Upper lobe of right lung (tissue), 1 donor: ENCODE measurements around the gene PCA3. TPM values are rescaled to one million over a fixed set of nuclear protein-coding genes. Genes with fewer than 3 reads are reported as not detected.

Experiments used
- ATAC-seq: fragments of 200-7000 bp; cut with Tn5 transposase; one replicate; pipeline ENCODE4 v1.9.1; 2020; ENCODE audit warnings: mild to moderate bottlenecking, moderate library complexity
- DNase-seq: peaks from one replicate; pipeline ENCODE4 v3.0.0-alpha.2; 2020
- H3K27ac ChIP-seq: fragments of 200-600 bp; one replicate; pipeline ENCODE4 v1.8.0; 2022
- H3K27me3 ChIP-seq: fragments of 200-600 bp; one replicate; pipeline ENCODE4 v1.8.0; 2022; ENCODE audit warnings: mild to moderate bottlenecking
- H3K36me3 ChIP-seq: fragments of 200-600 bp; one replicate; pipeline ENCODE4 v1.8.0; 2022
- H3K4me1 ChIP-seq: fragments of 200-600 bp; one replicate; pipeline ENCODE4 v1.8.0; 2022
- H3K4me3 ChIP-seq: fragments of 200-600 bp; one replicate; pipeline ENCODE4 v1.8.0; 2022; ENCODE audit warnings: mild to moderate bottlenecking
- H3K9me3 ChIP-seq: fragments of 200-600 bp; one replicate; pipeline ENCODE4 v1.8.0; 2022
- intact Hi-C: fragments of 100-400 bp; cut with DNase I; formaldehyde crosslinking; loops from one replicate; pipeline ENCODE4 v1.11.0; 2022
- total RNA-seq: library from RNA; stranded (reverse); fragmentation: NEBNext Ultra II Directional; extraction: Animal tissue kit (Norgen Biotek cat#: 25700); gene quantifications from one replicate; pipeline ENCODE4 v1.2.1, GENCODE V29; 2021
- TF ChIP-seq, protein P1 (sequence below): fragments of 200-600 bp; IDR thresholded peaks from one replicate; pipeline ENCODE4 v1.8.0; 2022; ENCODE audit warnings: antibody characterized with exemption
- donor health status: DM: no; HTN: yes; CAD: no; lungs with severe emphysema.

PCA3 gene
- total RNA-seq, 1 donor from 2014 or later = not detected

DNA sequence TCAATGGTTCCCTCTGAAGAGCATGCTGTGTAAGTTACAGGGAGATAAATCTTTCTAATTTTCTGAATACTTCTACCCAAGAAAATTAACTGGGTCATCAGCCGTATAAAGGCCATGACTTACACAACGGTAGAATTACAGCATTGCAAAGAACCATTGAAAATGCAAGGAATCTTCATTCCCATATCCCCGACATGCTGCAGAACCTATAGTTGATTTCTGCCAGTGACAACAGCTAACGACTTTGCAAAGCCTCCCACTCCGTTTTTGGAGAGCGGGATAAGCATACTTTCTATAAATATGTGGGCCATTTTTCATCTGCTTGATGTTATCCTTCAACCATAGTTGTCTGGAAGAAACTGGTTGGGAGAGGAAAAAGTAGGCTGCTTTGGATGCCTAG lies 56.2 kb downstream of the PCA3 start:
- Histone ChIP-seq H3K4me1 (no peaks in the 10 kb centered on the region), H3K27me3 (no peaks in the 10 kb centered on the region), H3K27ac (no peak overlapping the region), H3K36me3 (no peaks in the 10 kb centered on the region), H3K4me3 (no peak overlapping the region), H3K9me3 (no peaks in the 10 kb centered on the region)
- DNase-seq (no peak), ATAC-seq (no peak)
- TF ChIP-seq, protein P1, sequence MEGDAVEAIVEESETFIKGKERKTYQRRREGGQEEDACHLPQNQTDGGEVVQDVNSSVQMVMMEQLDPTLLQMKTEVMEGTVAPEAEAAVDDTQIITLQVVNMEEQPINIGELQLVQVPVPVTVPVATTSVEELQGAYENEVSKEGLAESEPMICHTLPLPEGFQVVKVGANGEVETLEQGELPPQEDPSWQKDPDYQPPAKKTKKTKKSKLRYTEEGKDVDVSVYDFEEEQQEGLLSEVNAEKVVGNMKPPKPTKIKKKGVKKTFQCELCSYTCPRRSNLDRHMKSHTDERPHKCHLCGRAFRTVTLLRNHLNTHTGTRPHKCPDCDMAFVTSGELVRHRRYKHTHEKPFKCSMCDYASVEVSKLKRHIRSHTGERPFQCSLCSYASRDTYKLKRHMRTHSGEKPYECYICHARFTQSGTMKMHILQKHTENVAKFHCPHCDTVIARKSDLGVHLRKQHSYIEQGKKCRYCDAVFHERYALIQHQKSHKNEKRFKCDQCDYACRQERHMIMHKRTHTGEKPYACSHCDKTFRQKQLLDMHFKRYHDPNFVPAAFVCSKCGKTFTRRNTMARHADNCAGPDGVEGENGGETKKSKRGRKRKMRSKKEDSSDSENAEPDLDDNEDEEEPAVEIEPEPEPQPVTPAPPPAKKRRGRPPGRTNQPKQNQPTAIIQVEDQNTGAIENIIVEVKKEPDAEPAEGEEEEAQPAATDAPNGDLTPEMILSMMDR = no peak
- intact Hi-C loops = no loop called here

DNA sequence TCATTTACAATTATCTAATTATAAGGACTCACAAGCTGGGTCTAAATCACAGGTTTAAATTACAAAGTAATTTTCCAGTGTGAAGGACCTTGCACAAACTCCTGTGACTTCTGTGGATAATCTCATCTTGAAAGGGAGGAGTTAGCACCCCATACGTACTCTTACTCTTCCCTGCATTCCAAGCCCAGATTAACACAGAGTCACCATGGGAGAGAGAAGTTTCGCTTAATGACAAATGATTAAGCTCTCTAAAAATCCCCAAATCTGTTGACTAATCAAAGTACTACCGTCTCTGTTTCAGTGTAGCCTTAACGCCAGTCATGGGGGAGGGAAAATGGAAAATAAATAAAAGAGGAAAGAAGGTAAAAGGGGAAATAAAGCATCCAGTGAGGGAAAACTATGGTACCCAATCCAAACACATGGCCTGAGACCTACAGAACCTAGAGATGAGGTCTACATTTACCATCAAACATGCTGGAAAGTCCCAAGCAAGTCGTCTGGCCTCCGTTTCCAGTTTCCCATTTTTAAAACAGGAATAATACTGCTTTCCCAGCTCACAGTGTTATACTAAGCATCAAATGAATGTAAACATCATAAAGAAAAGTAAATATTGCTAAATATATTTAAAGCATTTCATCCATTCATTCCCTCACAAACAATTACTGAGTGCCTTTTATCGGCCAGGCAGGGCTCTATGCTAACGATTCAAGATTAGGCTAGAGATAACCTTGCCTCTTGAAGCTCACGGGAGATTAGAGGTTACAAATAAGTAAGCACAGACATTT lies 63.2 kb downstream of the PCA3 start:
- no peaks in the 10 kb centered on the region for H3K9me3 ChIP-seq
- ATAC-seq = no peak
- TF ChIP-seq, protein P1 = no peak
- no peak for DNase-seq
- intact Hi-C loops = no loop called here
- H3K36me3 ChIP-seq = no peaks in the 10 kb centered on the region
- no peak overlapping the region for H3K4me3 ChIP-seq
- H3K27me3 ChIP-seq = no peaks in the 10 kb centered on the region
- H3K27ac ChIP-seq = no peak overlapping the region
- no peaks in the 10 kb centered on the region for H3K4me1 ChIP-seq

DNA sequence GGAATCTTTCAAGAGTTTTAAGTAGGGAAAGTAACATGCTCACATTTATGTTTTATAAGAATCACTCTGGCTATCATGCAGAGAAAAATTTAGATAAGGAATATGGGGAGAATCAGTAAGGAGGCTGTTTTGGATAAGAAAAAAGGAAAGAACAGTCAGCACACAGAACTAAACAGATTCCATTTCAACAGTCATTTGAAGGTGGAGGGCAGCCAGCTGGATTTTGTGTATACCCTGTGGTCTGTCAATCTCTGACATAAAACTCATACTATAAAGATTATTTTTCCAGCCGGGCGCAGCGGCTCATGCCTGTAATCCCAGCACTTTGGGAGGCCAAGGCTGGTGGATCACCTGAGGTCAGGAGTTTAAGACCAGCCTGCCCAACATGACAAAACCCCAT lies 64.2 kb downstream of the PCA3 start:
- Histone ChIP-seq H3K4me1 (no peaks in the 10 kb centered on the region), H3K36me3 (no peaks in the 10 kb centered on the region), H3K4me3 (no peak overlapping the region), H3K27ac (no peak overlapping the region), H3K27me3 (no peaks in the 10 kb centered on the region), H3K9me3 (no peaks in the 10 kb centered on the region)
- intact Hi-C loops = no loop called here
- TF ChIP-seq, protein P1 = no peak
- ATAC-seq (no peak), DNase-seq (no peak)

DNA sequence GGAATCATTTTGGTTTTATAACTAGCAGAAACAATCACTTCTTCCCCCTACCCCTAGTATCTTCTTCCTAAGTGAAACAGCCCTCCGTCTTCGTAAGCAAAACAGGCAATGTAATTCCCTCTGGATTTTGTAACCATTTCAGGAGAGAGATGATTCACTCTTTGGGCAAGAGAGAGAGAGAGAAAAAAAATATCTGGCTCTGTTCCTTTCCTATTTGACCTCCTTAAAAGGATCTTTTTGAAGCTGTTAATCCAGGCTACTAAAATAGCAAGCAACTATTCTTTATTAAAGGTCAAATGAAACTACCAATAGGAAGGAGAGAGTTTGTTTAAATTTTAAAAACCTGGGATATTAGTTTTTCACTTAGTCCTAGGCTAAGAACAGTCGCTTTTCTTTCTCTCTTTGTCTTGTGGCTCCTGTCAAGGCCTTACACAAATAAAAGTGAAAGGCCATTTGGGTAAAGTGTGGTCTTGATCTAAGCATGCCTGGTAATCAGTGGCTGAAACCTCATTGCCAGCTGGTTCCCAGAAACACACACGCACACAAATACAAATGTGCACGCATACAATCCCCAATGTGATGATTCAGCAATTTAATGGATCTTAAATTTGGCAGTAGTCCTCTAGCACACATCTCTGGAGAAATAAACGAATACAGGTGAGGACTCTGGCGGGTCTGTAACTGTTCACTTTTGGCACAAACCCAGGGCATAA lies 71.5 kb downstream of the PCA3 start:
- no peaks in the 10 kb centered on the region for H3K9me3 ChIP-seq
- DNase-seq (no peak), ATAC-seq (no peak)
- H3K27ac ChIP-seq = peak overlapping the region; percentile 30
- H3K27me3 ChIP-seq = no peaks in the 10 kb centered on the region
- intact Hi-C loops = no loop called here
- peaks cover 5% of the 10 kb centered on the region for H3K4me1 ChIP-seq
- no peak overlapping the region for H3K4me3 ChIP-seq
- H3K36me3 ChIP-seq = no peaks in the 10 kb centered on the region
- TF ChIP-seq, protein P1 = no peak

Other genes starting within 250 kb of the PCA3 start
- 7.4 TPM for gene PRUNE2, start 141.7 kb downstream of the PCA3 start, total RNA-seq